HepG2 (cell line): ENCODE data around the gene CABLES2.

Experiments
- CEBPB ChIP-seq: IDR thresholded peaks from 2 replicates; pipeline ENCODE4 v1.6.1; 2011; ENCODE audit warnings: low read depth, low read length, improper control_type of control experiment, borderline replicate concordance
- EP300 ChIP-seq, 3 experiments: sonication (generic) in 1 of 3; formaldehyde crosslinking in 1 of 3; IDR thresholded peaks; 2 replicates each; pipeline versions ENCODE4 v1.5.1 to v1.6.1; 2011 to 2020; ENCODE audit warnings: low read depth in 2 of 3, low read length in 2 of 3, borderline replicate concordance in 1 of 3, improper control_type of control experiment in 1 of 3, mild to moderate bottlenecking in 1 of 3, missing genetic modification reagents in 1 of 3, moderate library complexity in 1 of 3
- IRX3 ChIP-seq: sonication (generic); formaldehyde crosslinking; IDR thresholded peaks from 2 replicates; pipeline ENCODE4 v1.8.1; 2023; ENCODE audit warnings: mild to moderate bottlenecking, low read depth, missing genetic modification reagents, borderline replicate concordance
- RXRA ChIP-seq: sonication (generic); formaldehyde crosslinking; IDR thresholded peaks from 2 replicates; pipeline ENCODE4 v1.5.1; 2020; ENCODE audit warnings: missing genetic modification reagents
- SP4 ChIP-seq: sonication (generic); formaldehyde crosslinking; IDR thresholded peaks from 2 replicates; pipeline ENCODE4 v1.8.1; 2023; ENCODE audit warnings: mild to moderate bottlenecking, missing genetic modification reagents
- ZFX ChIP-seq: sonication (generic); formaldehyde crosslinking; IDR thresholded peaks from 2 replicates; pipeline ENCODE4 v1.4.0; 2020; ENCODE audit warnings: mild to moderate bottlenecking, low read depth, missing genetic modification reagents, moderate library complexity
- ZNF121 ChIP-seq: sonication (generic); formaldehyde crosslinking; IDR thresholded peaks from 2 replicates; pipeline ENCODE4 v1.5.0; 2020; ENCODE audit warnings: mild to moderate bottlenecking, missing genetic modification reagents
- ZNF274 ChIP-seq: sonication (generic); formaldehyde crosslinking; IDR thresholded peaks from 2 replicates; pipeline ENCODE4 v1.5.1; 2020; ENCODE audit warnings: mild to moderate bottlenecking, missing genetic modification reagents
- ZNF850 ChIP-seq: sonication (generic); formaldehyde crosslinking; conservative IDR thresholded peaks from 2 replicates; pipeline ENCODE4 v1.9.0; 2021; ENCODE audit warnings: mild to moderate bottlenecking, missing genetic modification reagents
- TF ChIP-seq, protein P1 (sequence below): IDR thresholded peaks from 2 replicates; pipeline ENCODE4 v1.6.1; 2016; ENCODE audit warnings: low read depth
- TF ChIP-seq, protein P2 (sequence below): IDR thresholded peaks from 2 replicates; pipeline ENCODE4 v1.6.1; 2016; ENCODE audit warnings: missing compliant biosample characterization, missing genetic modification reagents, borderline replicate concordance
- TF ChIP-seq, protein P3 (sequence below): sonication (generic); formaldehyde crosslinking; IDR thresholded peaks from 2 replicates; pipeline ENCODE4 v1.5.0; 2020; ENCODE audit warnings: mild to moderate bottlenecking, missing genetic modification reagents, moderate library complexity
- TF ChIP-seq, protein P4 (sequence below): sonication (generic); formaldehyde crosslinking; IDR thresholded peaks from 2 replicates; pipeline ENCODE4 v1.4.0; 2020; ENCODE audit warnings: missing genetic modification reagents

DNA sequence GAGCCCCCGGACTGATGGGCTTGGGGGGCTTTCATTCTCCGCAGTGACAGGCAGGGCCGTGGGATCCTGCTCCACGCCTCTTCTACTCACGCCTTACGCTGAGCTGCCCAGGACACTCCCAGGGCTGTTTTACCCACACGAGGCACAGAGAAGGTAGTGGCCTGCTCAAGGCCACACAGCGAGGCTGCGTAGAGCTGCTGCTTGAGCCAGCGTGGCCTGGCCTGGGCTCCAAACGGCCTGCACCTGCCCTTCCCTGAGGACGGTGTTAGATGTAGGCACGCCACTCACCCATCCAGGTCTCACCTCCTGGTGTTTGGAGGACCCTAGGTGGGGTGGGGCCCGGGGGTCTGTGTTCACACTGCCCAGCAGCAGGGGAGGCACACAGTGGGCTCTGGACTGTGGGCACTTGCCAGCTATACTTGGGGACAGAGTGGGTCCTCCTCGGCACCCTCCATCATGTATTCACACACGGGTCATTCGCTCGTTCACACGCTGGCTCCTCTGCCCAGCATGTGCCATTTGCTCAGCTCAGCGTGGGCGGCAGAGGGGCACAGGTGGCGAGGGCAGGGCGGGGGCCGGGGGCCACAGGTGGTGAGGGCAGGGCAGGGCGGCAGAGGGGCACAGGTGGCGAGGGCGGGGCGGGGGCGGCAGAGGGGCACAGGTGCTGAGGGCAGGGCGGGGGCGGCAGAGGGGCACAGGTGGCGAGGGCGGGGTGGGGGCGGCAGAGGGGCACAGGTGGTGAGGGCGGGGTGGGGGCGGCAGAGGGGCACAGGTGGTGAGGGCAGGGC is 38.7 kb upstream of the CABLES2 start:
- TF ChIP-seq RXRA (CRISPR knock-in tag) (no peak), EP300 (IDR thresholded peaks at IDR 0.05; ENCODE audit: low read depth in 2 of 2, low read length in 2 of 2) (no peak), EP300 (CRISPR knock-in tag; IDR thresholded peaks at IDR 0.05; ENCODE audit: borderline replicate concordance) (no peak), ZNF121 (CRISPR knock-in tag) (no peak), CEBPB (no peak), ZFX (CRISPR knock-in tag) (no peak), IRX3 (CRISPR knock-in tag) (no peak), SP4 (CRISPR knock-in tag) (no peak), ZNF274 (CRISPR knock-in tag) (no peak), ZNF850 (CRISPR knock-in tag) (no peak)
- TF ChIP-seq, protein P1, sequence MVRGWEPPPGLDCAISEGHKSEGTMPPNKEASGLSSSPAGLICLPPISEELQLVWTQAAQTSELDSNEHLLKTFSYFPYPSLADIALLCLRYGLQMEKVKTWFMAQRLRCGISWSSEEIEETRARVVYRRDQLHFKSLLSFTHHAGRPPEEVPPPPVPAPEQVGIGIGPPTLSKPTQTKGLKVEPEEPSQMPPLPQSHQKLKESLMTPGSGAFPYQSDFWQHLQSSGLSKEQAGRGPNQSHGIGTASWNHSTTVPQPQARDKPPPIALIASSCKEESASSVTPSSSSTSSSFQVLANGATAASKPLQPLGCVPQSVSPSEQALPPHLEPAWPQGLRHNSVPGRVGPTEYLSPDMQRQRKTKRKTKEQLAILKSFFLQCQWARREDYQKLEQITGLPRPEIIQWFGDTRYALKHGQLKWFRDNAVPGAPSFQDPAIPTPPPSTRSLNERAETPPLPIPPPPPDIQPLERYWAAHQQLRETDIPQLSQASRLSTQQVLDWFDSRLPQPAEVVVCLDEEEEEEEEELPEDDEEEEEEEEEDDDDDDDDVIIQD, result no peak
- TF ChIP-seq, protein P2, sequence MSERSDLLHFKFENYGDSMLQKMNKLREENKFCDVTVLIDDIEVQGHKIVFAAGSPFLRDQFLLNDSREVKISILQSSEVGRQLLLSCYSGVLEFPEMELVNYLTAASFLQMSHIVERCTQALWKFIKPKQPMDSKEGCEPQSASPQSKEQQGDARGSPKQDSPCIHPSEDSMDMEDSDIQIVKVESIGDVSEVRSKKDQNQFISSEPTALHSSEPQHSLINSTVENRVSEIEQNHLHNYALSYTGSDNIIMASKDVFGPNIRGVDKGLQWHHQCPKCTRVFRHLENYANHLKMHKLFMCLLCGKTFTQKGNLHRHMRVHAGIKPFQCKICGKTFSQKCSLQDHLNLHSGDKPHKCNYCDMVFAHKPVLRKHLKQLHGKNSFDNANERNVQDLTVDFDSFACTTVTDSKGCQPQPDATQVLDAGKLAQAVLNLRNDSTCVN (CRISPR knock-in tag), result no peak
- TF ChIP-seq, protein P3, sequence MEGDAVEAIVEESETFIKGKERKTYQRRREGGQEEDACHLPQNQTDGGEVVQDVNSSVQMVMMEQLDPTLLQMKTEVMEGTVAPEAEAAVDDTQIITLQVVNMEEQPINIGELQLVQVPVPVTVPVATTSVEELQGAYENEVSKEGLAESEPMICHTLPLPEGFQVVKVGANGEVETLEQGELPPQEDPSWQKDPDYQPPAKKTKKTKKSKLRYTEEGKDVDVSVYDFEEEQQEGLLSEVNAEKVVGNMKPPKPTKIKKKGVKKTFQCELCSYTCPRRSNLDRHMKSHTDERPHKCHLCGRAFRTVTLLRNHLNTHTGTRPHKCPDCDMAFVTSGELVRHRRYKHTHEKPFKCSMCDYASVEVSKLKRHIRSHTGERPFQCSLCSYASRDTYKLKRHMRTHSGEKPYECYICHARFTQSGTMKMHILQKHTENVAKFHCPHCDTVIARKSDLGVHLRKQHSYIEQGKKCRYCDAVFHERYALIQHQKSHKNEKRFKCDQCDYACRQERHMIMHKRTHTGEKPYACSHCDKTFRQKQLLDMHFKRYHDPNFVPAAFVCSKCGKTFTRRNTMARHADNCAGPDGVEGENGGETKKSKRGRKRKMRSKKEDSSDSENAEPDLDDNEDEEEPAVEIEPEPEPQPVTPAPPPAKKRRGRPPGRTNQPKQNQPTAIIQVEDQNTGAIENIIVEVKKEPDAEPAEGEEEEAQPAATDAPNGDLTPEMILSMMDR (CRISPR knock-in tag), result no peak
- TF ChIP-seq, protein P4, sequence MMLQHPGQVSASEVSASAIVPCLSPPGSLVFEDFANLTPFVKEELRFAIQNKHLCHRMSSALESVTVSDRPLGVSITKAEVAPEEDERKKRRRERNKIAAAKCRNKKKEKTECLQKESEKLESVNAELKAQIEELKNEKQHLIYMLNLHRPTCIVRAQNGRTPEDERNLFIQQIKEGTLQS (CRISPR knock-in tag), result no peak
